HL-60/S4 (cell line): ENCODE measurements around the gene ANKS1B.
"Not testable (repeated sequence)": the region's sequence is repeated elsewhere in the genome, so short reads cannot be mapped to it uniquely, and the experiment has no call there.

Experiments used
- in situ Hi-C: fragments of 300-500 bp; cut with MboI; formaldehyde crosslinking; loops from 2 replicates; pipeline ENCODE4 v1.14.3; 2022; ENCODE audit warnings: low sequenced_read_pairs

Gene ANKS1B

DNA sequence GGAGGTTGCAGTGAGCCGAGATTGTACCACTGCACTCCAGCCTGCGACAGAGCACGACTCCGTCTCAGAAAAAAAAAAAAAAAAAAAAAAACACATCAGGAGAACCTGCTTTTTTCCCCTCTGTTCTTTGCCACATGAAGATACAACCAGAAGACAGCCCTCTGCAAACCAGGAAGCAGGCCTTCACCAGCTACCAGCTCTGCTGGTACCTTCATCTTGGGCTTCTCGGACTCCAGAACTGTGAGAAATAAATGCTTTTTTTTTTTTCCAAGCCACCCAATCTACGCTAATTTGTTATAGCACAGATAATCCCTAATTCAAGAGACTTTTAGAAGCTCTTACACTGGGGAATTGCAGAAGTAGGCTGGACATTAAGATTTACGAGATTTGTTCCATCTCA, 216.0 kb downstream of the ANKS1B start:
- in situ Hi-C loops = no loop called here

DNA sequence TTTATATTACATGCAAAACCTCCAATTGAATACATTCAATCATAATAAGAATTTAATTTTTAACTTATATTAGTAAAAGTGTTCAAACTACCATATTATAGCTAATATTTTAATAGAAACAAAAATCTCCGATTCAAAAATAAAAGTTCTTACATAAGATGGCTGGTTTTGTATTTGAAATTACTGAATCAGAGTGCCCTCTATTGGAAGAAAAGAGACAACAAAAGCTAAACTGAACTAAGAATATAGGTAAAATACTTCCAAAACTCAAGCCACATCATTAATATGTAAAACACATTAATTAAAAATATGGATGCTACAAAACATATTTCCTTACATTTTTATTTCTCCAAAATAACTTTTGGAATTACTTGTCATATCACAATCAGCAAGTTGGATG, 216.9 kb downstream of the ANKS1B start:
- in situ Hi-C loops = no loop called here

DNA sequence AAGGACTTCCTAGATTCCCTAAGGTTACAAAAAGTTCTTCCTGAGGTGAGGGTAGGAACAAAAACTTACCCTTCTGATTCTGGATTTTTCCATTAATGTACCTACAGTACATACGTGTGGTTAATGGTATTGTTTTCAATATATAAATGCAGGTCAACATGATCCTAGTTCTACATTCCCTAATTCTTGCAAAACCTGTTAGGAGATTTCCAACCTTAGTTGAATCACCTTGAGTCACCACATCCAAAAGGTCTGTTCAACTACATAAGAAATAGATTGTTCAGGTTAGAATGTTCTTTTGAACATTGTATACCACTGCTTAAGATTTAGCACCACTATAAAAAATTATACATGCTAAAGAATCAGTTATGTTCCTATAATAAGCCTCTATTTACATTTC, 218.3 kb downstream of the ANKS1B start:
- in situ Hi-C loops = no loop called here

DNA sequence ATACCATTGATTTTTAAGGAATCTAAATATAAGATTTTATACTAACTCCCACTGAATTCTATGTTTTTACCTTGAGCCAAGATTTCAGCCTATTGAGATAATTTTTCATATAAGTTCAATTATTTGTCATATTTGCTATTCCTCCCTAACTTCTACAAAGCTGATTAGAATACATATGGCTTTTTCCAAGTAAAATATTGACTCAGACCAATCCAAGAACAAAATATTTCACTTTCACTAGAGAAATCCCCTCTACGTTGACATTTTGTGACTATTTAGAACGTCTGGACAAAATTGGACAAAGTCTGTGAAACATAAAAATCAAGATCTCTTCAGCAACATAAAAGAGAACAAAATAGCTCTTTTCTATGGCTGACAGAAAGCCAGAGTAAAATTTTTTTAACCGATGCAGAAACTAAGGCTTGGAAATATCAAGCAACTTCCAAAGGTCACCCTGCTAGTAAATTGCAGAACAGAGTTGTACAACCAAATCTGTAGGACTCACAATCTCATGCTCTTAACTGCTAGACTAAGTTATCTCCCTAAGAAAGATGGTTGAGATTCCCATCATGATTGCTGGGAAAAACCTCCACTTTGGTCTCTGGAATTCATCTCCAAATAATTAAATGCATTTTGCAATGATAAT, 219.1 kb downstream of the ANKS1B start:
- in situ Hi-C loops = no loop called here

DNA sequence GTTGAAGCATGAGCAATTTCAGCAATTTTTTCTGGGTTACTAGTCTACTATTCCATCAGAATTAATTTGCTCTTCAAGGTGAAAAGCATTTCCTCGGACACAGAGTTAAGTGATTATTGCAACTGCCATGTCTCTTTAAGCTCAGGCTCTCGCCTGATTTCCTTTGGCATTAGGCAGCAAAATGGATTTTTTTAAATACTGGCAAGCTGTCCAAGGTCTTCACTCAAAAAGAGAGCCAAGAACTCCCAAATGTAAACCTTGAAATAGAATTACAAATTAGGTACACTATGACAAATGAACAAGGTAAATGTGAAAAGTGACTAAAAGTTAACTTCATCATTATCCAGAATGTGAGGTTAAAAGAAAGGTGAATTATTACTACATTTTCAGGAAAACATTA, 225.3 kb downstream of the ANKS1B start:
- in situ Hi-C loops = no loop called here

DNA sequence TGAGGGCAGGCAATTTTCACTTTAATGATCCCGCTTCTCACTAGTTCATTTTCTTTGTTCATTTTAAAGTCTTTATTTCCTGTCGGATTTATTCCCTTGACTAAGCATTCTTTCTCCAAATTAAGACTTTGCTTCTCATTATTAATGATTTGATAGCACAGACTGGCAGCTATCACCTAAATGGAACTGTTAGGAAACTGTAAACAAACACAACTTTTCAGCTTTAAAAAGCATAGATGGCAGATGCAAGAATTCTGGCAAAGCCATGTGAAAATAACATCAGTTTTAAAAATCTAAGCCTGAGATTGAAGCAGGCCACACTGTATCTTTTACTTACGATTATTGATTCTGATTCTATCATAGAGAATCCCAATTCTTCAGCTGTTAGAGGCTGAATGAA, 225.7 kb downstream of the ANKS1B start:
- in situ Hi-C loops = no loop called here

DNA sequence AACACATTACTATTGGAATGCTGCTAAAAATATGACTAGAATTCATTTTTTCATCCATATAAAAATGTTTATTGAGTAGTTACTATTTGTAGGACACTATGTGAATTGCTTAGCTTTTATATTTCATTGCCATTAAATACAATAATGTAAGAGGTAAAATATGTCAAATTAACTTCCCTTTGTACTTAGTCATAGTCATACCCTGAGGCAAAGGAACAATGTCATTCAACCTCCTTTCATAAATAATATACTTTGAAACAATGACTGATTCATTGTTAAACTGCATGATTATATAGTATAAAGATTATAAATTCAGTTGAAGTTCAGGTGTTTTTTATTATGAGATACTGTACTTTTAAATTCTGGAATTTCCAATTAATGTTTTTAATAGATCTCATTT, 232.0 kb downstream of the ANKS1B start:
- in situ Hi-C loops = no loop called here

DNA sequence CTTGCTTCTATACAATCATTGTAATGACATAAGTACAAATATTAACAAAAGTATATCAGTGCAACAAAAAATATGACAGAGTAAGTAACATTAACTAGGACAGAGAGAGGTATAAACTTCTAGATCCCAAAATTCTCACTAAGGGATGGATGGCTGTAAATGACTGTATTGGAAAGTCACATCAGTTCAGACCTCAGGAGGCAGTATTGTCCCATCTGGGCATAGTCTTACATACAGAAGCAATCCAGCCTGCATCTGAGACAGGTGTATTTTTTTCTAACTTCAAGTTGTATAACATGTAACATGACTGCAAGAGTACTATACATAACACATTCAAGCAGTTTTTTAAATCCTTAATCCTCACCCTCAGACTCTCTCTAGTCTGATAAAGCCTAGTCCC, 238.2 kb downstream of the ANKS1B start:
- in situ Hi-C loops = no loop called here

DNA sequence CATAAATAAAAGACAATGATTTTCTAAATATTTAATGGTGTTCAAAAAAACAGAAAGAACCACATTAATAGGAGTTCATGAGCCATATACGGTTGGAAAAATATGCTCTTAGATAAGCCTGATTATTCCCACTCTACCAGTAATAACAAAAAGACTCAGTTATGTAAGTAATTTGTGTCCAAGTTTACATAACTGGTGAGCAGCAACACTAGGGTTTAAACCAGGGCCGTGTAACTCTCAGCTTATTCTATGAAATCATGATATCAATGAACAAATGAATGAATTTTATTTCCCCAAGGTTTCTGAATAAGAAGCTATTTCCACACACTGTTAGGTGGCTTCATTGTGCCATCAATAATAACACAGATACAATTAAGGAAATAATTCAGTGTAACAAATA, 238.8 kb downstream of the ANKS1B start:
- in situ Hi-C loops = no loop called here

DNA sequence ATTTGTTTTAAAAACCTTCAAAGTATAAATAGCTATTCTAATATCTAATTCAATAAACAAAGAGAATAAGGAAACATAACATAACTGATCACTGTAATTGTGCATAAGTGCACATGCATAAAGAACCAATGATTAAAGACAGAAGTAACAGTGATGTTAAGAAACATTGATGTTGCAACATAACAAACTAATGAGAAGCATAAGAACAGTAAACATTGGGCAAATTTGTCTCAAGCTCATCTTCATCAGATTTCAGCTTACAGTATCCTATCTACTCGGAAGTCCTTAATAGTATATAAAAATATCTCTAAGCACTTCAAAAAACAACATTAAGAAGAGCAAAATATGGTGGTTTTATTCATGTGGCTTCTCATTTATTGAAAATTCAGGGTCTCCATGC, 239.6 kb downstream of the ANKS1B start:
- in situ Hi-C loops = no loop called here

DNA sequence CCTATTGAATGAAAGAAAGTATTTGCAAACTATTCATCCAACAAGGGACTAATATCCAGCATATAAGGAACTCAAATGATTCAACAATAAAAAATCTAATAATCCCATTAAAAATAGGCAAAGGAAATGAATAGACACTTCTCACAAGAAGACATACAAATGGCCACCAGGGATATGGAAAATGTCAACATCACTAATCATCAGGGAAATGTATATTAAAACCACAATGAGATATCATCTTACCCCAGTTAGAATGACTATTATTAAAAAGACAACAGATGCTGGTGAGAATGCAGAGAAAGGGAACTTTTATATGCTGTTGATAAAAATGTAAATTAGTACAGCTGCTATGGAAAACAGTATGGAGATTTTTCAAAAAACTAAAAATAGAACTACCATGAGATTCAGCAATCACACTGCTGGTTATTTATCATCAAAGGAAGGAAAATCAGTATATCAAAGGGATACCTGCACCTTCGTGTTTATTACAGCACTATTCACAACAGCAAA, 247.9 kb downstream of the ANKS1B start:
- in situ Hi-C loops = no loop called here

DNA sequence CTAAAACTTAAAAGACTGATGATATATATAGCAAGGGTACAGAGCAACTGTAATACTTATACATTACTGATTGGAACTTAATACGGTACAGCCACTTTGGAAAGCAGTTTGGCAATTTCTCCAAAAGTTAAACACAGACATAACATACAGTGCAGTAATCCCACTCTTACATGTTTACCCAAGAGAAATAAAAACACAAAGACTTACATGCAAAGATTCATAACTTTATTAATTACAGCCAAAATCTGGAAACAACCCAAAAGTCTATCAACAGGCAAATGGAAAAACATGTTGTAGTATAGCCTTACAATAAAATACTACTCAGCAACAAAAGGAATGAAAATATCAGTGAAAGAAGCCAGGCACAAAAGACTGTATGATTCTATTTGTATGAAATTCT, 252.6 kb downstream of the ANKS1B start:
- in situ Hi-C loops = no loop called here

DNA sequence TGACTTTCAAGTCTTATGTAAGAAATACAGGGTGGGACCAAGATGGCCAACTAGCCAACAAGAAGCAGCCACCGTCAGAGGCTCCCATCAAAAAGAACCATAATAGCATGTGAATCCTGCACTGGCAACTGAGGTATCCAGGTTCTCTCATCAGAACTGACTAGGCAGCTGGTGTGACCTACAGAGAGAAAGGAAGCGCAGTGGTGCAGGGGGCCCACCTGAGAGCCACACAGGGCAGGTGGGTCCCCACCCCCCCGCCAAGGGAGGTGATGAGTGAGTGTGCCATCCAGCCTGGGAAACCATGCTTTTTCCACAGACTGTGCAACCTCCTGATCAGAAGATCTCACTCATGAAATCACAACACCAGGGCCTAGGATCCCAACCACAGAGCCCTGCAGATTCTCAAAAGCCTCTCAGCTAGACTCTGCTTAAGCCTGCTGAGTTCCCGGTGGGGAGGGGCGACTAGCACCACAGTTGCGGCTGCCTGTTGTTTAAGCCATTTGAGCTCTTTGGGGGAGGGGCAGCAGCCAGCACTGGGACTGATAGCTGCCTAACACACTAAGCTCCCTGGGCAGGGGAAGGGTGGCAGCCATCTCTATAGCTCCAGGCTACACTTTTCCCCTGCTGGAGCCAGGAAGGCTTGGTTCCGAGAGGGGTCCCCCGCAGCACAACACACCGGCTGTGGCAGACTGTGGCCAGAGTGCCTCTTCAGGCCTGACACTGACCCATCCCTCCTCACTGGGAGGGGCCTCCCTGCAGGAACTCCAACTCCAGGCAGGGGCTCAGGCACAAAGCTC, 261.8 kb downstream of the ANKS1B start:
- in situ Hi-C loops = no loop called here

DNA sequence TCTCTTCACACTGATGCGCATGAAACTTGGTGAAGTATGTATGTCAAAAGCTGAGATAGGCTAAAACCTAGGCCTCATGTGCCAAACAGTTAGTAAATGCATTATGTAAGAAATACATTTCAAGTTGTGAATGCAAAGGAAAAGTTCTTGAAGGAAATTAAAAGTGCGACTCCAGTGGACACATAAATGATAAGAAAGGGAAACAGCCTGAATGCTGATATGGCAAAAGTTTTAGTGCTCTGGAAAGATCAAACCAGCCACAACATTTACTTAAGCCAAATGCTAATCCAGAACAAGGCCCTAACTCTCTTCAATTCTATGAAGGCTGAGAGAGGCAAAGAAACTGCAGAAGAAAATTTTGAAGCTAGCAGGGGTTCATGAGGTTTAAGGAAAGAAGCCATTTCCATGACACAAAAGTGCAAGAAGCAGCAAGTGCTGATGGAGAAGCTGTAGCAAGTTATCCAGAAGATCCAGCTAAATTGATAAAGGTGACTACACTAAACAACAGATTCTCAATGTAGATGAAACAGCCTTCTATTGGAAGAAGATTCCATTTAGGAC, 262.9 kb downstream of the ANKS1B start:
- in situ Hi-C loops = no loop called here

DNA sequence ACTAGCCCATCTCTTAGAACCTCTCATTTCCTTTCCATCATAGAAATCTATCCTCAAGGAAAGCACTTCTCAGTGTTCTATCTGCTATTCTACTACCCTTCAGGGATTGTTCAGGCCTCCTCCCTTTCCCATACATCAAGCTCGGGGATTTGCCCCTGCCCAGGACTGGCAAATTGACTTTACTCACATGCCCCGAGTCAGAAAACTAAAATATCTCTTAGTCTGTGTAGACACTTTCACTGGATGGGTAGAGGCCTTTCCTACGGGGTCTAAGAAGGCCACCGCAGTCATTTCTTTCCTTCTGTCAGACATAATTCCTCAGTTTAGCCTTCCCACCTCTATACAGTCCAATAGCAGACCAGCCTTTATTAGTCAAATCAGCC, 264.7 kb downstream of the ANKS1B start:
- in situ Hi-C loops = not testable (repeated sequence)

DNA sequence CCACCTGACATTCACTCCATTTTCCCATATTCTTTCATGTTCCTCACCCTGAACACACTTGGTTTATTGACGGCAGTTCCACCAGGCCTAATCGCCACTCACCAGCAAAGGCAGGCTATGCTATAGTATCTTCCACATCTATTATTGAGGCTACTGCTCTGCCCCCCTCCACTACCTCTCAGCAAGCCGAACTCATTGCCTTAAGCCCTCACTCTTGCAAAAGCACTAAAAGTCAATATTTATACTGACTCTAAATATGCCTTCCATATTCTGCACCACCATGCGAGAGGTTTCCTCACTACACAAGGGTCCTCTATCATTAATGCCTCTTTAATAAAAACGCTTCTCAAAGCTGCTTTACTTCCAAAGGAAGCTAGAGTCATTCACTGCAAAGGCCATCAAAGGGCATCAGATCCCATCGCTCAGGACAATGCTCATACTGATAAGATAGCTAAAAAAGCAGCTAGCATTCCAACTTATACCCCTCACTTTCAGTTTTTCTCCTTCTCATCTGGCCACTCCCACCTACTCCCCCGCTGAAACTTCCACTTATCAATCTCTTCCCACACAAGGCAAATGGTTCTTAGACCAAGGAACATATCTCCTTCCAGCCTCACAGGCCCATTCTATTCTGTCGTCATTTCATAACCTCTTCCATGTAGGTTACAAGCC, 265.2 kb downstream of the ANKS1B start:
- in situ Hi-C loops = not testable (repeated sequence)

DNA sequence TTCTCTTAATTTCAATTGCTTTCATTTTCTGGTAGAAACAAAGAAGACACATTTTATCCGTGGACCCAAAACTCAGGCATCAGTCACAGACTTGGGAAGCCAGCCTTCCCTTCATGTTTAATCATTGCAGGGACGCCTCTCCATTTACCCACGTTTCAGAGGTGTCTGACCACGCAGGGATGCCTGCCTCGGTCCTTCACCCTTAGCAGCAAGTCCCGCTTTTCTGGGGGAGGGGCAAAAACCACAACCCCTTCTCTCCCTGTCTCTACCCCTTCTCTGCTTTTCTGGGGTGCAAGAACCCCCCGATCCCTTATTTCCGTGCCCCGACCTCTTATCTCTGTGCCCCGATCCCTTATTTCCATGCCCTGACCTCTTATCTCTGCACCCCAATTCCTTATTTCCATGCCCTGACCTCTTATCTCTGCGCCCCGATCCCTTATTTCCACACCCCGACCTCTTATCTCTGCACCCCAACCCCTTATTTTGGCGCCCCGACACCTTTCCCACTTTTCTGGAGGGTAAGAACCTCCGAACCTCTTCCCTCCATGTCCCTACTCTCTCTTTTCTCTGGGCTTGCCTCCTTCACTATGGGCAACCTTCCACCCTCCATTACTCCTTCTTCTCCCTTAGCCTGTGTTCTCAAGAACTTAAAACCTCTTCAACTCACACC, 268.8 kb downstream of the ANKS1B start:
- in situ Hi-C loops = not testable (repeated sequence)

DNA sequence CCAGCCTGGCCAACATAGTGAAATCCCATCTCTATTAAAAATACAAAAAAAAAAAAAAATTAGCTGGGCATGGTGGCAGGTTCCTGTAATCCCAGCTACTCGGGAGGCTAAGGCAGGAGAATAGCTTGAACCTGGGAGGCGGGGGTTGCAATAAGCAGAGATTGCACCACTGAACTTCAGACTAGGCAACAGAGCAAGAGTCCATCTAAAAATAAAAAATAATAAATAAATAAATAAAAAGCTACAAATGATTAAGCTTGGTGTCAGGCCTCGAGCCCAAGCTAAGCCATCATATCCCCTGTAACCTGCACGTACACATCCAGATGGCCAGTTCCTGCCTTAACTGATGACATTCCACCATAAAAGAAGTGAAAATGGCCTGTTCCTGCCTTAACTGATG, 269.8 kb downstream of the ANKS1B start:
- in situ Hi-C loops = not testable (repeated sequence)

DNA sequence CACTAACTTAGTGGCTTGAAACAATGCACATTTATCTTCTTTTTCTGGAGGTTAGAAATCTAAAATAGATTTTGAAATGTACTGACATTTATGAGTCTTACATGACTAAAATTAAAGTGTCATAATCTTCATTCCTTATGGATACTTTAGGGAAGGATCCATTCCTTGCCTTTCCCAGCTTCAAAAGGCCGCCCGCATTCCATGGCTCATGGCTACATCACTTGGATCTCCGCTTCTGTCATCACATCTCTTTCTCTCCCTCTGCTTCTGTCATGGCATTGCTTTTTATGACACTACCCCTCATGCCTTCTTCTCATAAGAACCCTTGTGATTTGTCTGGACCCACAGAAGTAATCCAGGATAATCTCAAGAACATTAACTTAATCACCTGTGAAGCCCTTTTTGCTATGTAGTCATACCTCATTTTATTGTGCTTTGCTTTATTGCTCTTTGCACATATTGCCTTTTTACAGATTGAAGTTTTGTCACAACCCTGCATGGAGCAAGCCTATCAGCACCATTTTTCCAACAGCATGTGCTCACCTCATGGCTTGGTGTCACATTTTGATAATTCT, 270.7 kb downstream of the ANKS1B start:
- in situ Hi-C loops = no loop called here

DNA sequence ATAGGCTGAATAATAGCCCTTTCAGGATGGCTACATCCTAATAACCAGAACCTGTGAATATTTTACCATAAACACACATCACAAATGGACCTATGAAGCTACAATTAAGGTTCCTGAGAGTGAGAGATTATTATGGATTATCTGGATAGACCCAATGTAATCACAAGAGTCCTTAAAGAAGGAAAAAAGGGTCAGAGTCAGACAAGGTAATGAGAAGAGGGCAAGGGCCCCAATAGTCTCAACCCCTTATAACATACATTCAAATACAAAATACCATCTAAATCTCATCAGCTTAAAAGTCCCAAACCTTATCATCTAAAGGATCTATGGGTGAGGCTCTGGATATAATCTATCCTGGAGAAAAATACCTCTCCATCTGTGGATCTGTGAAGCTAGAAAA, 272.5 kb downstream of the ANKS1B start:
- in situ Hi-C loops = no loop called here

DNA sequence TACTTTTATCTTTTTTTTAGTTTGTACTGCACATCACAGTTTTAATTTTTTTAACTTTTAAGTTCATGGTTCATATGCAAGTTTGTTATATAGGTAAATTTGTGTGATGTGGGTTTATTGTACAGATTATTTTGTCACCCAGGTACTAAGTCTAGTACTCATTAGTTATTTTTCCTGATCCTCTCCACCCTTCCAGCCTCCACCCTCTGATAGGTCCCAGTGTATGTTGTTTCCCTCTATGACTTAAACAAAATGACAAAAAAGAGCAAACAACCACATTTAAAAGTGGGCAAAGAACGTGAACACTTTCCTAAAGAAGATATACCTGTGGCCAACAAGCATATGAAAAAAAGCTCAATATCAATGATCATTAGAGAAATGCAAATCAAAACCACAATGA, 273.5 kb downstream of the ANKS1B start:
- in situ Hi-C loops = no loop called here
